ENCODE data around the gene EEF2KMT. TPM values are rescaled to one million over a fixed set of nuclear protein-coding genes. Genes with fewer than 3 reads are reported as not detected.

Gene EEF2KMT
- total RNA-seq, 1 experiment from 2014 or later: 10.4 TPM

- CTCF ChIA-PET: no interaction called here
- H3K4me2 ChIP-seq: no peak overlapping the region
Observed at GRCh38 chr16:5066511-5066910, 31.1 kb downstream of the EEF2KMT start.

GRCh38 chr16:5065813-5066212, 31.8 kb downstream of the EEF2KMT start, which contains the start of gene C16orf89:
TSS of gene C16orf89 (minus strand) at chr16:5065956. CDS start at chr16:5065908, 48 bp downstream.
- BruUV-seq (replicated peaks): no TSS peak
- CTCF ChIA-PET: interaction anchor here (0.6 kb wide), 1 partner anchor 331 kb away, joined by 3 read pairs; the partner anchor contains the start of gene DNAAF8
- H4K20me1 ChIP-seq (ENCODE audit: insufficient read depth): no peaks in the 10 kb centered on the region; the same call in 1 of the 2 replicates
- H3K9me3 ChIP-seq (ENCODE audit: insufficient read depth, low read depth): no peaks in the 10 kb centered on the region
- H3K4me2 ChIP-seq: no peak within 1 kb of the TSS
- H3K9me2 ChIP-seq (ENCODE audit: insufficient read depth): no peaks in the 10 kb centered on the region
- no peak for DNase-seq
- no peaks in the 10 kb centered on the region for H3K79me2 ChIP-seq (ENCODE audit: low read depth)
- no peak within 1 kb of the TSS for H2AFZ ChIP-seq
- intact Hi-C loops (cut with micrococcal nuclease; ENCODE audit: unreplicated experiment): no loop called here
- no peaks in the 10 kb centered on the region; the same call in 1 of the 2 replicates for H3F3A ChIP-seq (ENCODE audit: insufficient read depth, low read depth)
- no peak within 1 kb of the TSS for H3K4me3 ChIP-seq
- no peaks in the 10 kb centered on the region for H3K36me3 ChIP-seq (ENCODE audit: low read depth)
- TF ChIP-seq EZH2 (IDR thresholded peaks at IDR 0.05; ENCODE audit: low read depth) (no peak), CTCF (conservative IDR thresholded peaks at IDR 0.05) (no peak)
- peaks cover 55% of the 10 kb centered on the region for H3K27me3 ChIP-seq (ENCODE audit: insufficient read depth, low read depth)
- H3K4me1 ChIP-seq (replicated peaks; ENCODE audit: insufficient read depth): no peaks in the 10 kb centered on the region
- POLR2A ChIA-PET (ENCODE audit: unreplicated experiment): no interaction called here
- H3K27ac ChIP-seq: no peak within 1 kb of the TSS

More at GRCh38 chr16:5066511-5066910, 31.1 kb downstream of the EEF2KMT start:
- Histone ChIP-seq H3K79me2 (ENCODE audit: low read depth) (no peaks in the 10 kb centered on the region), H2AFZ (no peak overlapping the region), H4K20me1 (ENCODE audit: insufficient read depth) (no peaks in the 10 kb centered on the region; the same call in 1 of the 2 replicates), H3K27me3 (ENCODE audit: insufficient read depth, low read depth) (peaks cover 53% of the 10 kb centered on the region), H3K9me2 (ENCODE audit: insufficient read depth) (no peaks in the 10 kb centered on the region), H3K4me1 (replicated peaks; ENCODE audit: insufficient read depth) (peaks cover 5% of the 10 kb centered on the region), H3K9me3 (ENCODE audit: insufficient read depth, low read depth) (no peaks in the 10 kb centered on the region), H3K27ac (no peak overlapping the region), H3F3A (ENCODE audit: insufficient read depth, low read depth) (no peaks in the 10 kb centered on the region; the same call in 1 of the 2 replicates), H3K4me3 (no peak overlapping the region), H3K36me3 (ENCODE audit: low read depth) (no peaks in the 10 kb centered on the region)
- BruUV-seq (replicated peaks): no TSS peak
- no peak for DNase-seq
- TF ChIP-seq CTCF (conservative IDR thresholded peaks at IDR 0.05): no peak
- TF ChIP-seq EZH2 (IDR thresholded peaks at IDR 0.05; ENCODE audit: low read depth): no peak
- intact Hi-C loops (cut with micrococcal nuclease; ENCODE audit: unreplicated experiment): no loop called here
- POLR2A ChIA-PET (ENCODE audit: unreplicated experiment): no interaction called here

GRCh38 chr16:5065326-5065725, 32.3 kb downstream of the EEF2KMT start:
- Histone ChIP-seq H3K27ac (no peak overlapping the region), H4K20me1 (ENCODE audit: insufficient read depth) (no peaks in the 10 kb centered on the region; the same call in 1 of the 2 replicates), H3K9me3 (ENCODE audit: insufficient read depth, low read depth) (no peaks in the 10 kb centered on the region), H3K9me2 (ENCODE audit: insufficient read depth) (no peaks in the 10 kb centered on the region), H3K27me3 (ENCODE audit: insufficient read depth, low read depth) (peaks cover 55% of the 10 kb centered on the region), H3K4me3 (no peak overlapping the region), H3K4me2 (no peak overlapping the region), H3F3A (ENCODE audit: insufficient read depth, low read depth) (no peaks in the 10 kb centered on the region; the same call in 1 of the 2 replicates), H2AFZ (no peak overlapping the region), H3K36me3 (ENCODE audit: low read depth) (no peaks in the 10 kb centered on the region), H3K79me2 (ENCODE audit: low read depth) (no peaks in the 10 kb centered on the region), H3K4me1 (replicated peaks; ENCODE audit: insufficient read depth) (no peaks in the 10 kb centered on the region)
- intact Hi-C loops (cut with micrococcal nuclease; ENCODE audit: unreplicated experiment): no loop called here
- no peak for DNase-seq
- BruUV-seq (replicated peaks): no TSS peak
- ChIA-PET POLR2A (ENCODE audit: unreplicated experiment) (no interaction called here), CTCF (interaction anchor here (0.6 kb wide), 1 partner anchor 331 kb away, joined by 3 read pairs; the partner anchor contains the start of gene DNAAF8)
- TF ChIP-seq CTCF (conservative IDR thresholded peaks at IDR 0.05): no peak
- TF ChIP-seq EZH2 (IDR thresholded peaks at IDR 0.05; ENCODE audit: low read depth): no peak
